Epithelial cell of esophagus (primary cell): ENCODE results near the gene CDH3.

ENCODE experiments used
- DNase-seq: peaks from one replicate; pipeline ENCODE4 v3.0.0; 2010; ENCODE audit warnings: low read depth
- H3K4me3 ChIP-seq: 2 replicates; pipeline ENCODE4 v1.5.1; 2011; ENCODE audit warnings: mild to moderate bottlenecking, low read length, control low read depth
- CTCF ChIP-seq: IDR thresholded peaks from 2 replicates; pipeline ENCODE4 v1.5.1; 2011; ENCODE audit warnings: low read depth, mild to moderate bottlenecking, low read length, control low read depth, inconsistent platforms; ENCODE audit not compliant: insufficient read depth; ENCODE audit errors: missing control alignments

CDH3 gene

DNA sequence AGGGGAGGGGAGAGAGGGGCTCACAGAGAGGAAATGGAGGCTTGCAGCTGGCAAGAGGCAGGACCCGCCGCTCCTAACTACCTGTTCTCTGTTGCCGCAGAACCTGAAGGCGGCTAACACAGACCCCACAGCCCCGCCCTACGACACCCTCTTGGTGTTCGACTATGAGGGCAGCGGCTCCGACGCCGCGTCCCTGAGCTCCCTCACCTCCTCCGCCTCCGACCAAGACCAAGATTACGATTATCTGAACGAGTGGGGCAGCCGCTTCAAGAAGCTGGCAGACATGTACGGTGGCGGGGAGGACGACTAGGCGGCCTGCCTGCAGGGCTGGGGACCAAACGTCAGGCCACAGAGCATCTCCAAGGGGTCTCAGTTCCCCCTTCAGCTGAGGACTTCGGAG lies 53.0 kb downstream of the CDH3 start:
- DNase-seq = no peak
- no peak for TF ChIP-seq CTCF
- no peak overlapping the region for H3K4me3 ChIP-seq

DNA sequence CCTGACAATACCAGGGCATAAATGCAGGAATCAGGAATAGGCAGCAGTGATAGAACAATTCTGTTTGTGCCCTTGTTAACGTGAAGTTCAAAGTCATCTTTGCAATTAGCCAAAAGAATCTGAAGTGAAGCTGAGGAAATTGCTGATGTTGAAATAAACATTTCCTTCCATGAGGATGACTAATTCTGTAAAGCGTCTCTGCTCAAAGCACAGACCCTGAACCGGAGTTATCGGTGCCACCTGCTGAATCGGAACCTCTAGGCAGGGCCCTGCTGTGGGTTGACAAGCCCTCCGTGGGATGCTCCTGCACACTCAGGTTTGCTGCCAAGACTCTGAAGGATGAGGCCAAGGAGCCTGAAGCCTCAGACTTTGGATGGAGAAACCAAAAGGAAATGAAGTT lies 55.0 kb downstream of the CDH3 start:
- no peak for DNase-seq
- no peak for TF ChIP-seq CTCF
- no peak overlapping the region for H3K4me3 ChIP-seq

GRCh38 chr16:68700831-68701230 lies 55.7 kb downstream of the CDH3 start:
- no peak overlapping the region for H3K4me3 ChIP-seq
- TF ChIP-seq CTCF = no peak
- DNase-seq = no peak

GRCh38 chr16:68704232-68704867 lies 59.2 kb downstream of the CDH3 start:
- peak; percentile 94 for TF ChIP-seq CTCF
- DNase-seq = peak; percentile 92
- no peak overlapping the region for H3K4me3 ChIP-seq

GRCh38 chr16:68707340-68708152 lies 62.4 kb downstream of the CDH3 start:
- TF ChIP-seq CTCF = peak; percentile 44
- peak; percentile 96 for DNase-seq
- H3K4me3 ChIP-seq = no peak overlapping the region

- no peak for TF ChIP-seq CTCF
- H3K4me3 ChIP-seq = no peak overlapping the region
- DNase-seq = no peak
Observed at GRCh38 chr16:68710211-68710610, 65.1 kb downstream of the CDH3 start.
